NCI-H1694 treated with DMSO at 0.1 percent for 48 hours (cell line): ENCODE data around the gene GPANK1.

Experiments
- DNase-seq: peaks from one replicate; lab custom pipeline; 2025; lab: John Stamatoyannopoulos, UW

The GPANK1 gene

DNA sequence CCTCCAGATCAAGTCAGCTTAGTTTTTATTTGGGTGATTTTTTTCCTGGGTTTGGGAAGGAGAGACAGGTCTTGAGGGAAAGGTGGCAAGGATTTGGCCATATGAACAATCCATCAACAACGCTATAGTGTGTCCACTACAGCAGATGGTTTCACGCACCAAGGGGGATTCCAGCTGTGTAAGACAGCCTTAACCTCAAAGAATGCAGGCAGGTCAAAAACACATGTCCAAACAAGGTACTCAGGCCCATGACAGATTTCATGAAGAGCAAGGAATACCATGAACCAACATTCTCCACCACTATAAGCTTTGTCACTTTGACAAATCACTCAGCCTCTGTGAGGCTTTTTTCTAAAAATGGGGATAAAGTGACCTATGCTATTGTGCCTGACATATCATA is 47.8 kb downstream of the GPANK1 start:
- DNase-seq: no peak

DNA sequence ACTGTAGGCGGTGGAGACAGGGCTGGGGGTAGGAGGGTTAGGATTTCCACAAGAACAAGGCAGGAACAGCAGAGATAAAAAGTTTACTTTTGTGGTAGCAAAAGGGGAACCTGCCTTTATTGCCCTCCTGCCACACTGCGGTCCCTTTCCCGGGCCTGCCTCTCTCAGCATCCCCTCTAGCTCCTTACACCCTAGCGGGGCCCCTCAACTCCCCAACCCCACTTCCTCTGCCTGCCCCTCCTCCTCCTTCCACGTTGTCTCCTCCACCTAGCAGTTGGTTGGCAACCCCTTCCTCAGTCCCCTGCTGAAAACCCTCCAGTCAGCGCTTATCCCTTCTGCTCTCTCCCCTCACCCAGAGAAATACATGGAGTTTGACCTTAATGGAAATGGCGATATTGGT is 49.0 kb downstream of the GPANK1 start:
- DNase-seq: no peak

DNA sequence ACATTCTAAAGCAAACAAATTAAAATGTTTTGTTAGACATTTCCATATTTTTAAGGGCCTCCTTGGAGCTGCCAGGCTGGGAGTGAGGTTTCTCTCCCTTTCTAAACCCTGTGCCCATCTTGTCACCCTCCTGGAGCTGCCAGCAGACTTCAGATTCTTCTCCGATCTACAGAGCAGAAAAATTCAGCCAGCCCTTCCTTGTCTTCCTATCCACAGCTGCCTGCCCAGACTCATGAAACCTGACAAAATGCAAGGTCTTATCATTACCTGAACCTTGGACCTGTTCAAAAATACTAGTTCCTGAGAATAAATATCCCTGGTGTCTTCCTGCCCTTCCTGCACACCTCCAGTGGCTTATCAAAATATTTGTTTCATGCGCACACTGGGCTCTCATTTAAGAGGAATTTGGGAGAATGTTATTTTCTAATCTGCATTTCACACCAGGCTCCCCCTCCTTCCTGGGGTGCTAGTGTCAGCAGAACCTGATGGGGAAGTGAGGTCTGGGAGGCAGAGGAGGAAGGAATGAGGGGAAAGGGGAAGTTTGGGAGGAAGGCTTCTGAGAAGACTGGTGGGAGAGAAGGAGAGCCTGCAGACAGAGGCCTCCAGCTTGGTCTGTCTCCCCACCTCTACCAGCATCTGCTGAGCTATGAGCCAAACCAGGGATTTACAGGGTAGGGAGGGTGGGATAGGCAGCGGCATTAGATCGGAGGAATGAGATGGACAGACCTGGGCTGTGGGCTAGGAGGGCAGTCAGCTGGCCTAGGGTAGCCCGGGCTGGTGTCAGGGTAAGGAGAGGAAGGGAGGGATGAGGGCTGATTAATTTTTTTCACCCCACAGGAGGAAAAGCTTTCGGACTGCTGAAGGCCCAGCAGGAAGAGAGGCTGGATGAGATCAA is 49.9 kb downstream of the GPANK1 start, which contains the start of gene AIF1:
Gene AIF1, plus strand, starts transcription at position 551 of the 895 bp plus-strand sequence. Its CDS starts 96 bp downstream, at position 647.
- DNase-seq: no peak

DNA sequence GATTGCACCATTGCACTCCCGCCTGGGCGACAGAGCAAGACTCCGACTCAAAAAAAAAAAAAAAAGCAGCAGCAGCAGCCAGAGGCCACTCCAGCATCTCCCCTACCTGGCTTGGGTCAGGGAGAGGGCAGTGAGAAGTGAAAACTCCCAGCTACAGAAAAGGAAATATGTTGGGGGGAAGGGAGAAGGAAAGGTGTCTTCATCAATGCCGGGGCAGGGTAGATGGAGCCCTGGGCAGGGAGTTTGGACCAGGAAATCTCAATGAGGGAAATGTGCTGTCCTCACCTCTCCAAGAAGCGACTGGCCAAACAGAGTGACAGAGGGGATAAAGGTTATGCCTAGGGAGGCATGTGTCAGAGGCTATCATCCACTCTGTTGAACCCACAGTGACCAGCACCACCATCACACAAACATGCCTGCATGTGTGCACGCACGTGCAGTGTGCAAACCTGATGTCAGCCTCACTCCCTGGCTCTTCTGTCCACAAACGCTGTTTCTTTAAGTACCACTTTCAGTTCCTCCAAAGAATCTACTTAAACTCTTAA is 50.6 kb downstream of the GPANK1 start:
- DNase-seq: no peak
